ENCODE results near the gene BIN2. TPM values are rescaled to one million over a fixed set of nuclear protein-coding genes. Genes with fewer than 3 reads are reported as not detected.
"Not testable (repeated sequence)": the region's sequence is repeated elsewhere in the genome, so short reads cannot be mapped to it uniquely, and the experiment has no call there.

BIN2 gene
- polyA plus RNA-seq, 4 donors = 1.9 to 3.6 (median 2.8) TPM

DNA sequence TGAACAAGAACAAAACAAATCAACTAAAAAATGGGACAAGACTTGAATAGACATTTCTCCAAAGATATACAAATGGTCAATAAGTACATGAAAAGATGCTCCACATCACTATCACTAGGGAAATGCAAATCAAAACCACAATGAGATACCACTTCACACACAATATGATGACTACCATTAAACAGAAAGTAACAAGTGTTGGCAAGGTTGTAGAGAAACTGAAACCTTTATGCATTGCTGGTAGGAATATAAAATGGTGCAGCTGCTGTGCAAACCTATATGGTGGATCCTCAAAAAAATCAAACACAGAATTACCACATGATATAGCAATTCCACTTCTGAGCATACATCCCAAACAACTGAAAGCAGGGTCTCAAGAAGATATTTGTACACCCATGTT lies 59.0 kb downstream of the BIN2 start:
- DNase-seq (ENCODE audit: low read depth in 4 of 4, low spot score in 2 of 4) = no peak

DNA sequence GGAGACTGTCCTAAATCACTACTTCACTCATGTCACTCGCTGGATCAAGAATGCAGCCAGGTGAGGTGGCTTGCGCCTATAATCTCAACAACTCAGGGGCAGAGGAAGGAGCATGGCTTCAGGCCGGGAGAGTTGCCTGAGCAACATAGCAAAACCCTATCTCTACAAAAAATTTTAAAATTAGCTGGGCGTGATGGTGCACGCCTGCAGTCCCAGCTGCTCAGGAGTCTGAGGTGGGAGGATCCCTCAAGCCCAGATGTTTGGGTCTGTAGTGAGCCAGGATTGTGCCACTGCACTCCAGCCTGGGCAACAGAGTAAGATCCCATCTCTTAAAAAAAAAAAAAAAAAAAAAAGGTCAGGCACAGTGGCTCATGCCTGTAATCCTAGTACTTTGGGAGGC lies 59.7 kb downstream of the BIN2 start:
- DNase-seq (ENCODE audit: low read depth in 4 of 4, low spot score in 2 of 4) = no peak

DNA sequence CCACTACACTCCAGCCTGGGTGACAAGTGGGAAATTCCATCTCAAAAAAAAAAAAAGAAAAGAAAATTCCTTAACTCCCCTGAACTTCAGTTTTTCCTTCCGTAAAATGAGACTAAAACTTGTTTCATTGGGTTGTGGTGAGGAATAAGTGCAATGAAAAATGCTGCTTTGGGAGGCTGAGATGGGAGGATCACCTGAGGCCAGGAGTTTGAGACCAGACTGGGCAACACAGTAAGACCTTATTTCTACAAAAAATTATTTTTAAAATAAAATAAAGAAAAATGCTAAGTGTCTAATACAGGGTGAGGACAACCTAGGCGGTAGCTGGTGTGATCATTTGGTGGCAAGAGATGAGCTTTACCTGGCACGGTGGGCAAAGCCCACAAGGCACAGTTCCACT lies 60.6 kb downstream of the BIN2 start:
- no peak for DNase-seq (ENCODE audit: low read depth in 4 of 4, low spot score in 2 of 4)

DNA sequence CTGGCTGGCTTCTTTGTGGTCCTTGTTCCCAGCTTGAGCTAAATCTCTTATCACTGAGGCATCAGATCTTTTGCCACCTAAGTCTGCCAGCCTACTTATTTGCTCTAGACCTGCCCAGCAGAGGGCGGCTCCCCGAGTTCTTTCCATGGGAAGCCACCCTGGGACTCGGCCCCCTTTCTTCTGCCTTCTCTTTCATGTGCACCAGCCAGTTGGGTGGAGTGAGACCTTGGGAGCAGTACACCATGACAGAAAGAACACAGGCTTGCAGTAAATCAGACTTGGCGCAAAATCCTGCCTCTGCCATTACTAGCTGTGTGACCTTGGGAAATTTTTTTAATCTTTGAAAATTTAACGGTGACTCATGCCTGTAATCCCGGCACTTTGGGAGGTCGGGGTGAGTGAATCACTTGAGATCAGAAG lies 61.2 kb downstream of the BIN2 start:
- peak in 1 of 4 donors; percentile 51 for DNase-seq (ENCODE audit: low read depth in 4 of 4, low spot score in 2 of 4)

DNA sequence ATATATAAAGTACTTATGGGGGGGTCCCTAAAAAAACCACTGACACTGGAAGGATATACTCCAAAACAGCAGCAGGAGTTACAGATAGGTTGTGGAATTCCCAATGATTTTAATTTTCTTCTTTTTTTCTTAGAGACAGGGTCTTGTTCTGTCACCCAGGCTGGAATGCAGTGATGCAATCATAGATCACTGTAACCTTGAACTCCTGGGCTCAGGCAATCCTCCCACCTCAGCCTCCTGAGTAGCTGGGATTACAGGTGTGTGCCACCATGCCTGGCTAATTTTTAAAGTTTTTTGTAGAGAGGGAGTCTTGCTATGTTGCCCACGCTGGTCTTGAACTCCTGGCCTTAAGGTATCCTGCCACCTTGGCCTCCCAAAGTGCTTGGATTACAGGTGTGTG lies 64.4 kb downstream of the BIN2 start:
- DNase-seq (ENCODE audit: low read depth in 4 of 4, low spot score in 2 of 4) = not testable (repeated sequence)

DNA sequence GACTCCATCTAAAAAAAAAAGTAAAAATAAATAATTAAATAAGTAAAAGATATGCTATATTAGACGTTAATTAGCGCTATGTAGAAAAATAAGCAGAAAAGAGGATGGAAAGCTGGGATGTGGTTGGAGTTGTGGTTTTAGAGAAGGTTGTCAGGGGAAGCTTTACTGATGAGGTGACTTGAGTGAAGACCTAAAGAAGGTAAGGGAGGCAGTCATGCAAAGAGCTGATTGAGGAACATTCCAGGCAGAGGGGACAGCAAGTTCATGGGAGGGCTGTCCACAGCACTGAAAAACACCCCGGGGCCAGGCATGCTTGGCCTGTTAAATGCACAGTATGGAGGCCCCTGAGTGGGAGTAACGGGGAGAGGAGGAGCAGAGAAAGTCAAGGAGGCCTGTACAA lies 69.4 kb downstream of the BIN2 start:
- DNase-seq (ENCODE audit: low read depth in 4 of 4, low spot score in 2 of 4) = no peak

DNA sequence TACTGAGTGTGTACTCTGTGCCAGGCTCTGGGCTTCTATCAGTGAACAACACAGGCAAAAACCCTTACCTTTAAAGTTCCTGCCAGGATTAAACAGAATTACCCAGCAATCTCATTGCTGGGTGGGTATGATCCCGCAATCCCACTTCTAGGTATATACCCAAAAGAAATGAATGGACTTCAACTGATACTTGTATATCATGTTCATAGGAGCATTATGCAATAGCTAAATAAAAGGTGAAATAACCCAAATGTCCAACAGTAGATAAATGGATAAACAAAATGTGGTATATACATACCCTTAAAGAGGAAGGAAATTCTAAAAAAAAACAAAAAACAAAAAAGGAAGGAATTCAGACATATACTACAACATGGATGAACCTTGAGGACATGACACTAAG lies 70.7 kb downstream of the BIN2 start:
- DNase-seq (ENCODE audit: low read depth in 4 of 4, low spot score in 2 of 4) = no peak

DNA sequence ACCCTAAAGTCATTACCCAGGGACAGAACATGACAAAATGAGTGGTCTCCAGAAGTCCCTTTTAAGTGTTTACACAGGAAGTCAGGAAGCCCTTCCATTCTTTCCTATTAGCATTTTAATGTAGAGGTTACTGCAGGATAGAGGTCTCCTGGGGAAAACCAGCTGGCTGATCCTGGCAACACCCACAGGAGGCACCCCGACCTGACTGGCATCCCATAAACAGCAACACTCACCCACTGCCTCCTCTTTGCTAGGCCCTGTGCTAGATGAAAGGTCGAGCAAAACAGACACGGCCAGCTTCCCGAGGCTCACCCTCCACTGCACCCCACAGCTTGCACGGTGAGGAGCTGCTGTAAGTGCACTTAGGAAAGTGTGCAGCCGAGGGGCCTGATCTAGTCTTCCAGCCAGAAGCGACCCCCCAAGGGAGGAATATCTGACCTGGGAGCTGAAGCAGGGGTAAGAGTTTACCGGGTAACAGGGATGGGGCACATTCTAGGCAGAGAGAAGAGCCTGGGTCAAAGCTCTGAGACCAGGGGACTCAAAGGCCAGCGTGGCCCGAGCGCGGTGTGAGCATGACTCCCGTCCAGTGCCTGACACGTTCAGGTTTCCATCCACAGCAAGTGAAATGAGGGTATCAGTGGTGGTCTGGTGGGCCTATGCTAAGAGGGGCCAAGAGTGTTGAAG lies 76.3 kb downstream of the BIN2 start:
- no peak for DNase-seq (ENCODE audit: low read depth in 4 of 4, low spot score in 2 of 4)

DNA sequence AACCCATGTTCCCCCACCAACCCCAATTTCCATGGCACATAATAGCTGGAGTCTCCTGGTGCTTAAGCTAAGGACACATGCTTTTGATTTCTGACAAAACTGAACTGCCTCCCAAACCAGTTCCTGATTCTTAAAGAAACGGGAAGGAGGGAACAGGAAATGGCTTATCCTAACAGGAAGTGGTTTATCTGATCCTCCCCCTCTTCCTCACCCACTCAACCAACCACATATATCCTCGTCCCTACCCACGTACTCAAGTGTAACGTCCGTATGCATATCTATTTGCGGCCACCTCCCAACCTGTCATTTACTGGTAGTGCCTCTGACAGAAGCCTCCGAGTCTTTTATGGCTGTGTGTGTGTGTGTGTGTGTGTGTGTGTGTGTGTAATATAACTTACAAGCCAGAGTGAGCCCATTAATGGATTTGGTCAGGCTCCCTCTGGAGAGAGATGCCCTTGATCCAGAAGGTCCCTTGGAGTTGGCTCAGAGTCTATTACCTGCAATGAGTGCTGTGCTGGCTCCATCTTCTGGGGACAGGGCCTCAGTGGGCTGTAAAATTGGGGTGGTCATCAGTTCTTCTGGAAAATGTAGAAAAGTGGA lies 77.6 kb downstream of the BIN2 start:
- no peak for DNase-seq (ENCODE audit: low read depth in 4 of 4, low spot score in 2 of 4)

DNA sequence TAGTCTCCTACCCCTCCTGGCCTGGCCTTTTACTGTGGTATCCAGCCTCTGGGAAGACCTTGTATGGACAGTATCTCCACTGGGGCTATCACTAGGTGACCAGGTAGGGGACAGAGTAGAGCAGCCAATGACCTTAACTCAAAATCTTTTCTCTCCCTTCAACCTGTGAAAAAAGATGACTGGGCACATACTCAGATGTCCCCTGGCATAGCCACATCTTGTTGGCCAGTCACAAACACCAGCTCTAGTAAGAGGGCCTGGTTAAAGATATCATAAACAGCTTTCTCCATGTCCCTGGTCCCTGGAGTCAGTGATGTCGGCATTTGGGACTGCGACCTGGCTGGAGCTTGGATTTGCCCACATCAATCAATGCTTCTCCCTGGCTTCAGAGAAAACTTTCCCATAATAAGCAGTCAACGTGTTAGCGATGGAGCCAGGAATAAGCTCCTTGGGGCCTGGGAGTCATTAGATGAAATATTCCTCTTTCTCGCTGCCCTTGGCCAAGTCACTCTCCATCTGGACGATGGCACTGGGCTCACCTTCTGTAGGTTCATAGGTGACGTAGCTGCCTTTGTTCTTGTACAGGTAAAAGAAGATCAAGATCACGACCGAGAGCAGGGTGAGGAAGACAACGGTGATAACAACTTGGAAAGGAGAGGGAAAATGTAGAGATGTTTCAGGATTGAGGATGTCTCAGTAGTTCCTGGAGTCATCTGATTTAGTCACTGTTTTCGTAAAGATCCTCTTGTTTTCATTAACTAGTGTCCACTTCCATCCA lies 78.3 kb downstream of the BIN2 start:
- DNase-seq (ENCODE audit: low read depth in 4 of 4, low spot score in 2 of 4) = no peak

DNA sequence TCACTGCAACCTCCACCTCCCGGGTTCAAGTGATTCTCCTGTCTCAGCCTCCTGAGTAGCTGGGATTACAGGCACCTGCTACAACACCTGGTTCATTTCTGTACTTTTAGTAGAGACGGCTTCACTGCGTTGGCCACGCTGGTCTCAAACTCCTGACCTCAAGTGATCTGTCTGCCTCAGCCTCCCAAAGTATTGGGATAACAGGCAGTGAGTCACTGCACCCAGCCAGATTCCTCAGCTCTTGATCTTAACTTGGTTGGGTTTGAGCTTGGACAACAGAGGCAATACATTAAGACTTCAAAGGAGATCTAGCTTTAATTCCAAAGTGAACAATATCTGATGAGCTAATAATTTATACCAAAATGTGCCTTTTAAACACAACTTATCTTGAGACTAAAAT lies 79.7 kb downstream of the BIN2 start:
- DNase-seq (ENCODE audit: low read depth in 4 of 4, low spot score in 2 of 4) = no peak

DNA sequence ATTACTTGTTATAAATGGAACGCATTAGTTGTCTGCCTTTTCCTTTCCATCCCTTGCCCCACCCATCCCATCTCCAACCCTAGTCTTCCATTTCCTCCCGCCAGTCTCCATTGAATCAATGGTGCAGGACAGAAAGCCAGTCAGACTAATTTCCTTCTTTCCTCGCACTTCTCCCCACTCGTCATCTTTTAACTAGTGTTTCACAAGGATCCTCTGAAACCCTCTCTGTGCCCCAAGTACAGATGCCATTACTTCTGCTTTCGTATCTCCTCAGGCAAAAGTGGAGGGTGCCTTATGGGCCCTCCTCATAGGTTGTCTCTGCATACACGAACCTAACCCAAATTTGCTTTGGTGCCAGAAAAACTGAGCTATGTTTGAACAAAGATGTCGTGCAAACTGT lies 81.1 kb downstream of the BIN2 start:
- no peak for DNase-seq (ENCODE audit: low read depth in 4 of 4, low spot score in 2 of 4)

DNA sequence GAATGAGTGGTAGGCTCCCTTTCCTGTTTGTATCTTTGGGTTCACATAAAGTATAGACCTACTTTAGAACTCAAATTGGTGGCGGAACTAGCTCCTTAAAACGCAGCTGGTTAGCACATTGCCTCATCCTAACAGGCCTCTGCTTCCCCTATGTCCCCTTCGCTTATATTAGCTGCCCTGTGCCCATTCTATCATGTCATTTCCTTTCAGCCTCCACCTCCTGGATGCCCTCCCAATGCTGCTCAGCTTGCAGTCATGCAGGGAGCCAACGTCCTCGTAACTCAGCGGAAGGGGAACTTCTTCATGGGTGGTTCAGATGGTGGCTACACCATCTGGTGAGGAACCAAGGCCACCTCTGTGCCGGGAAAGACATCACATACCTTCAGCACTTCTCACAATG lies 81.9 kb downstream of the BIN2 start:
- no peak for DNase-seq (ENCODE audit: low read depth in 4 of 4, low spot score in 2 of 4)

DNA sequence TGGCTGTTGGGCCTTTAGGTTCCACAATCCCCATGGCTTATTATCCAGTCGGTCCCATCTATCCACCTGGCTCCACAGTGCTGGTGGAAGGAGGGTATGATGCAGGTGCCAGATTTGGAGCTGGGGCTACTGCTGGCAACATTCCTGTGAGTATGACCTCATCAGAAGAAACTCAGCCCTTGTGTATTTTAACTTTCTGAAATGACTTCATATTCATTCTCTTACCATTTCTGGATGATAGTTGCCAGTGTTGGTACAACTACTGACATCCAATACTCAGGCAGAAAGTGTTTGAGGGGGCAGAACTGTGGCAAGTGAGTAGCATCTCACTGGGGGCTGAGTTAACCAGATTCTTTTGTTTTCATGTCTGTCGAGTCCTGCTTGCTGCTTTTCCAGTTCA lies 83.0 kb downstream of the BIN2 start:
- DNase-seq (ENCODE audit: low read depth in 4 of 4, low spot score in 2 of 4) = no peak

DNA sequence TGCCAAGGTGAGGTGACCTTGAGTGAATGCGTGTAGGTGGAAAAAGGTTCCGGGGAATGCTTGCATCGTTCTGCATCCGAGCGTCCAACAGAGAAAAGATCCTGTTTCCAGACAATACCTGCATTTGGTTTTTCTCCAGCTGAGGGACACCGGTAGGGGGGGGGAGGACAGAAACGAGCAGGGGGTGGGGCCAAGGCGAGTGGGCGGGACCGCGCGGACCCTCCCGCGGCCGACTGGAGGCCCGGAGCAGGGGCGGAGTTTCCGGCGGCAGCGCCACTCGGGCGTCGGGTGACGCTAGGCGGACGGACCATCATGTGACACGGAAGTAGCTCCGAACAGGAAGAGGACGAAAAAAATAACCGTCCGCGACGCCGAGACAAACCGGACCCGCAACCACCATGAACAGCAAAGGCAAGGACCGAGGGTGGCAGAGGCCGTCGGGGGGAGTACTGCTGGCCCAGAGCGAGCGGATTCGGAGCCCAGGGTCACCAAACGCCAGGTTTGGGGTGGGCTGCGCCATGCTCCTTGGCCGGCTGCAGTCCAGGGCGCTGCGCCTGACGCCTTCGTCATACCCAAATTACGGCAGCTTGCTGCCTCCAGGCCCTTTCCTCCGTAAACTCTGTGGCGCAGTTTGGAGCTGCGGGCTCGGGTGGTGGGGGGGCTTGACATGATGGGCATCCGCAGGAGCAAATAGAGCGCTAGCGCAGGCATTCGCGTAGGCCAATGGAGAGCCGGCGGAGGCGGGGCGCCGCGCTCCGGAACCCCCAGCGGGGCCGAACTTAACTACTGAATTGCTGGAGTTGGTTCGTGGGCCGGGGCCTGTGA lies 85.3 kb downstream of the BIN2 start, which contains the start of gene DAZAP2:
Gene DAZAP2, plus strand, starts transcription at position 317 of the 825 bp plus-strand sequence. Its CDS starts 82 bp downstream, at position 399.
- DNase-seq (ENCODE audit: low read depth in 4 of 4, low spot score in 2 of 4) = peak; percentile 84 to 91 (median 90)

DNA sequence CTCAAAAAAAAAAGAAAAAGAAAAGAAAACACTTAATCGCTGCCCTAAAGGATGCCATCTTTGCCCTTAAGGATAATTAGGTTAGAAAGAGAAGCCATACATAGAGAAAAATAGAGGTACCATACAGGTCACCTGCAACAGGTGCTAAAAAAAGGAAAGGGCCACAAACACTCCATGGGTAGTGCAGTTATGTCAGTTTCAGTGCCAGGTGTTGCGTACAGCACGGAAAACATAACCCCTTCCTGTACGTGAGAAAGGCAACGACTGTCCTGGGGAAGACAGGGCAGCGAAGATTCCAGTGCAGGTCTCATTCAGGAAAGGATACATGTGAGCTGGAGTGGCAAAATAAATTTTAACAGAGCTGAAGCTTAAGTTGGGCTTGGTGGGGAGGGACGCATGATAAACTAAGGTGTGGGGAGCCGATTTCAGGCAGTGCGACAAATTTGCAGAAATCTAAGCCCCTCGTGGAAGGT lies 85.9 kb downstream of the BIN2 start:
- no peak for DNase-seq (ENCODE audit: low read depth in 4 of 4, low spot score in 2 of 4)

DNA sequence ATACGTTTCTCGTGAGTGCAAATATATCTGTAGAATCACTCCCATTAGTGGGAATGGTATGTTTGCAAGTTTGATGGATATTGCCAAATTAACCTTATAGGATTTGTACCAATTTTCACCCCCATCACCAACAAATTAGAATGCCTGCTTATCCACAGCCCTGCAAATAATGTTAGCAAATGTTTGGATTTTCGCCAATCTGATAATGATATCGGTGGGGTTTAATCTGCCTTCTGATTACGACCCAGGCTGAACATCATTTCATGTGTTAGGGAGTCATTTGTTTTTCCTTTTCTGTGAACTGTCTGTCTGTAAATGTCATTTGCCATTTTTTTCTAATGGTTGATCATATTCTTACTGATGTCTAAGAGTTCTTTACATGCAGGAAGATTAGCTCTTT lies 89.4 kb downstream of the BIN2 start:
- no peak for DNase-seq (ENCODE audit: low read depth in 4 of 4, low spot score in 2 of 4)

DNA sequence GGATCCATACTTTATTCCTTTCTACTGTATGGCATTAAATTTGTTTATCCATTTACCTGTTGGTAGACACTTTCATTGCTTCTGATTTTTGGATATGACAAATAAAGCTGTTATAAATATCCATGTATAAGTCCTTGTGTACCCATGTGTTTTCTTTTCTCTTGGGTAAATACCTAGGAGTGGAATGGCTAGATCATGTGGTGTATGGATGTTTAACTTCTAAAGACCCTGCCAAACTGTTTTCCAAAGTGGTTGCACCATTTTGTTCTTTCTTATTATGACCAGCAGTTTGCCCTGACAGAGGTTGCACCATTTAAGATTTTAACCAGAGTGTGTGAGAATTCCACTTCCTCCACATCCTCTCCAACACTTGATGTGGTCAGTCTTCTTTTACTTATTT lies 91.3 kb downstream of the BIN2 start:
- DNase-seq (ENCODE audit: low read depth in 4 of 4, low spot score in 2 of 4) = no peak

Data from left renal cortex interstitium (tissue), 4 donors.